Superior temporal gyrus (tissue), 1 donor: ENCODE results near the gene U2AF1L4.
"Not testable (repeated sequence)": the region's sequence is repeated elsewhere in the genome, so short reads cannot be mapped to it uniquely, and the experiment has no call there.

Source experiments
- DNase-seq: peaks from one replicate; pipeline ENCODE4 v3.0.0-alpha.2; 2016; ENCODE audit errors: extremely low spot score

The U2AF1L4 gene

GRCh38 chr19:35727053-35727955 is 17.9 kb downstream of the U2AF1L4 start:
- no peak for DNase-seq

- DNase-seq = no peak
Observed at GRCh38 chr19:35725216-35725861, 19.9 kb downstream of the U2AF1L4 start.

- DNase-seq = no peak
Observed at GRCh38 chr19:35724560-35724959, 20.7 kb downstream of the U2AF1L4 start.

- not testable (repeated sequence) for DNase-seq
Observed at GRCh38 chr19:35724132-35724531, 21.1 kb downstream of the U2AF1L4 start.

- DNase-seq = no peak
Observed at GRCh38 chr19:35723671-35724070, 21.5 kb downstream of the U2AF1L4 start.

GRCh38 chr19:35722897-35723296 is 22.3 kb downstream of the U2AF1L4 start:
- no peak for DNase-seq

- no peak for DNase-seq
Observed at GRCh38 chr19:35722461-35722860, 22.8 kb downstream of the U2AF1L4 start.

GRCh38 chr19:35721374-35721773 is 23.8 kb downstream of the U2AF1L4 start:
- no peak for DNase-seq

GRCh38 chr19:35720648-35721047 is 24.6 kb downstream of the U2AF1L4 start:
- no peak for DNase-seq

GRCh38 chr19:35720163-35720524 is 25.1 kb downstream of the U2AF1L4 start:
- DNase-seq = no peak

- no peak for DNase-seq
Observed at GRCh38 chr19:35719402-35720162, 25.6 kb downstream of the U2AF1L4 start.

- no peak for DNase-seq
Observed at GRCh38 chr19:35718345-35719041, 26.7 kb downstream of the U2AF1L4 start.

- DNase-seq = no peak
Observed at GRCh38 chr19:35717665-35718344, 27.4 kb downstream of the U2AF1L4 start, which contains the start of gene KMT2B. TSS of gene KMT2B (plus strand) at chr19:35718003. CDS start at chr19:35718019, 16 bp downstream.

- peak; percentile 93 for DNase-seq
Observed at GRCh38 chr19:35716801-35717664, 28.2 kb downstream of the U2AF1L4 start.

- no peak for DNase-seq
Observed at GRCh38 chr19:35715981-35716800, 29.0 kb downstream of the U2AF1L4 start.

GRCh38 chr19:35715355-35715809 is 29.8 kb downstream of the U2AF1L4 start:
- no peak for DNase-seq

- DNase-seq = no peak
Observed at GRCh38 chr19:35714601-35715354, 30.4 kb downstream of the U2AF1L4 start.

GRCh38 chr19:35713904-35714495 is 31.2 kb downstream of the U2AF1L4 start:
- no peak for DNase-seq
